ENCODE data around the gene KCTD15. TPM values are rescaled to one million over a fixed set of nuclear protein-coding genes. Genes with fewer than 3 reads are reported as not detected.

The KCTD15 gene
- total and polyA plus RNA-seq, 2 donors (not counting 3 experiments of a cell fraction or from before 2014, with no cell fraction given), result 49.5 to 51.8 TPM

GRCh38 chr19:33775731-33776487, 20.8 kb upstream of the KCTD15 start:
- intact Hi-C loops (cut with micrococcal nuclease) (no loop called here), dilution Hi-C loops (cut with MboI; ENCODE audit: extremely low pct_ligation_motif_present, low sequenced_read_pairs) (no loop called here)
- POLR2A ChIA-PET, result no interaction called here
- H3K27me3 ChIP-seq (ENCODE audit: control insufficient read depth in 2 of 2, insufficient read depth in 2 of 2, low read length in 2 of 2), result peaks cover 0 to 4% of the 10 kb centered on the region in 2 experiments
- no peak for DNase-seq (ENCODE audit: low read depth, low spot score)
- H3K9ac ChIP-seq (replicated peaks; ENCODE audit: extremely low read depth, insufficient read depth, low read length), result no peak overlapping the region
- no peak overlapping the region for H3K27ac ChIP-seq (ENCODE audit: insufficient read depth, low read depth, low read length)
- H3K4me3 ChIP-seq (replicated peaks in 1 of 3; ENCODE audit: insufficient read depth in 1 of 3, low read depth in 1 of 3, low read length in 3 of 3), result no peak overlapping the region
- H3K9me3 ChIP-seq (replicated peaks; ENCODE audit: control insufficient read depth, insufficient read depth, low read length), result no peaks in the 10 kb centered on the region
- no peak overlapping the region for H2AFZ ChIP-seq (ENCODE audit: low read depth, low read length)
- H3K36me3 ChIP-seq (ENCODE audit: control insufficient read depth in 2 of 2, extremely low read depth in 1 of 2, insufficient read depth in 2 of 2, low read length in 2 of 2), result no peaks in the 10 kb centered on the region
- BruUV-seq (replicated peaks), result no TSS peak
- no peaks in the 10 kb centered on the region for H3K9me1 ChIP-seq (replicated peaks; ENCODE audit: control insufficient read depth, extremely low read depth, insufficient read depth, low read length)
- no peaks in the 10 kb centered on the region for H4K20me1 ChIP-seq (replicated peaks; ENCODE audit: control insufficient read depth, extremely low read depth, insufficient read depth, low read length)
- CTCF ChIA-PET, result interaction anchor here (1.0 to 6.2 kb wide), 4 partner anchors 221 to 360 kb away, joined by 3 to 387 read pairs (median 114); no protein-coding TSS in a partner anchor
- H3K79me2 ChIP-seq (ENCODE audit: control insufficient read depth, insufficient read depth, low read length), result no peaks in the 10 kb centered on the region
- no peaks in the 10 kb centered on the region for H3K4me1 ChIP-seq (ENCODE audit: control insufficient read depth, extremely low read depth, insufficient read depth, low read length)
- no peak for TF ChIP-seq JUN (IDR thresholded peaks at IDR 0.05; ENCODE audit: borderline replicate concordance, insufficient read depth, insufficient read length, low read depth)
- no peak for TF ChIP-seq CTCF (IDR thresholded peaks at IDR 0.05; ENCODE audit: extremely low read depth in 1 of 2, insufficient read depth in 1 of 2, low read depth in 1 of 2, low read length in 2 of 2)
- no peak for TF ChIP-seq POLR2A (IDR thresholded peaks at IDR 0.05; ENCODE audit: low read depth, low read length)
- no peak for TF ChIP-seq POLR2AphosphoS5 (IDR thresholded peaks at IDR 0.05; ENCODE audit: insufficient read depth, low read depth, low read length)
- TF ChIP-seq GATA2 (IDR thresholded peaks at IDR 0.05; ENCODE audit: insufficient read depth, insufficient read length, low read depth, low read length), result no peak
- TF ChIP-seq FOS (IDR thresholded peaks at IDR 0.05; ENCODE audit: borderline replicate concordance, insufficient read depth, low read length), result no peak
- TF ChIP-seq MAX (IDR thresholded peaks at IDR 0.05; ENCODE audit: insufficient read depth, insufficient read length), result no peak
- TF ChIP-seq EZH2 (IDR thresholded peaks at IDR 0.05; ENCODE audit: borderline replicate concordance, low read depth, low read length, severe bottlenecking), result no peak
- TF ChIP-seq MYC (IDR thresholded peaks at IDR 0.05; ENCODE audit: low read depth, low read length), result no peak
- FAIRE-seq, result no peak
- no peak overlapping the region for H3K4me2 ChIP-seq (ENCODE audit: insufficient read depth, low read length)
